ENCODE measurements around the gene MT1M.

The MT1M gene

GRCh38 chr16:56637814-56638750 is 5.6 kb downstream of the MT1M start, which contains the start of gene MT1A (continued):
- TF ChIP-seq ZNF624 (tag by site-specific recombination; IDR thresholded peaks at IDR 0.05) (no peak), ZNF544 (tag by site-specific recombination; IDR thresholded peaks at IDR 0.05) (no peak)

GRCh38 chr16:56639045-56639444 is 6.6 kb downstream of the MT1M start:
- H3K4me3 ChIP-seq (ENCODE audit: low read depth, low read length), result no peak overlapping the region
- no peaks in the 10 kb centered on the region for H3K4me1 ChIP-seq (ENCODE audit: control insufficient read depth, insufficient read depth, low read length)
- H3K27ac ChIP-seq (ENCODE audit: extremely low read depth, low read depth, low read length), result no peak overlapping the region
- ChIA-PET CTCF (interaction anchor here (0.5 to 0.7 kb wide), 2 partner anchors 12 to 35 kb away, joined by 3 read pairs; no protein-coding TSS in a partner anchor), POLR2A (no interaction called here)
- H3K9me3 ChIP-seq (ENCODE audit: control insufficient read depth, insufficient read depth, low read depth, low read length), result no peaks in the 10 kb centered on the region
- no peaks in the 10 kb centered on the region for H3K36me3 ChIP-seq (ENCODE audit: control insufficient read depth in 2 of 2, insufficient read depth in 1 of 2, low read length in 2 of 2)
- no peak for TF ChIP-seq ZNF549 (tag by site-specific recombination; IDR thresholded peaks at IDR 0.05)
- no peak for TF ChIP-seq IKZF3 (tag by site-specific recombination; IDR thresholded peaks at IDR 0.05)
- TF ChIP-seq ZNF155 (tag by site-specific recombination; IDR thresholded peaks at IDR 0.05), result no peak
- TF ChIP-seq ZNF132 (tag by site-specific recombination; IDR thresholded peaks at IDR 0.05; ENCODE audit: borderline replicate concordance), result no peak
- TF ChIP-seq ZNF311 (tag by site-specific recombination; IDR thresholded peaks at IDR 0.05; ENCODE audit: borderline replicate concordance), result no peak
- TF ChIP-seq ZNF777 (tag by site-specific recombination; IDR thresholded peaks at IDR 0.05; ENCODE audit: borderline replicate concordance), result no peak
- no peak for TF ChIP-seq ZBTB1 (tag by site-specific recombination; IDR thresholded peaks at IDR 0.05)
- no peak for TF ChIP-seq SALL2 (tag by site-specific recombination; IDR thresholded peaks at IDR 0.05; ENCODE audit: borderline replicate concordance)
- TF ChIP-seq ZNF223 (tag by site-specific recombination; IDR thresholded peaks at IDR 0.05), result no peak
- TF ChIP-seq ZSCAN18 (tag by site-specific recombination; IDR thresholded peaks at IDR 0.05), result no peak
- TF ChIP-seq ZNF510 (tag by site-specific recombination; IDR thresholded peaks at IDR 0.05; ENCODE audit: insufficient replicate concordance), result no peak
- TF ChIP-seq ZNF776 (tag by site-specific recombination; IDR thresholded peaks at IDR 0.05; ENCODE audit: borderline replicate concordance), result no peak

GRCh38 chr16:56640076-56640475 is 7.6 kb downstream of the MT1M start:
- TF ChIP-seq ZNF76 (tag by site-specific recombination; IDR thresholded peaks at IDR 0.05; ENCODE audit: borderline replicate concordance, low read depth) (no peak), ZNF274 (IDR thresholded peaks at IDR 0.05; ENCODE audit: low read length) (no peak), ZNF274 (tag by site-specific recombination; IDR thresholded peaks at IDR 0.05; ENCODE audit: borderline replicate concordance) (no peak), ZFP37 (tag by site-specific recombination; IDR thresholded peaks at IDR 0.05) (no peak), ATF2 (tag by site-specific recombination; IDR thresholded peaks at IDR 0.05; ENCODE audit: low read depth) (no peak), ZNF514 (tag by site-specific recombination; IDR thresholded peaks at IDR 0.05) (no peak), ZNF10 (tag by site-specific recombination; IDR thresholded peaks at IDR 0.05) (no peak), ZNF169 (tag by site-specific recombination; IDR thresholded peaks at IDR 0.05) (no peak), ZNF654 (tag by site-specific recombination; IDR thresholded peaks at IDR 0.05; ENCODE audit: low read depth) (no peak)
- Histone ChIP-seq H3K4me1 (ENCODE audit: control insufficient read depth, insufficient read depth, low read length) (no peaks in the 10 kb centered on the region), H3K9me3 (ENCODE audit: control insufficient read depth, insufficient read depth, low read depth, low read length) (no peaks in the 10 kb centered on the region), H3K36me3 (ENCODE audit: control insufficient read depth in 2 of 2, insufficient read depth in 1 of 2, low read length in 2 of 2) (no peaks in the 10 kb centered on the region), H3K27ac (ENCODE audit: extremely low read depth, low read depth, low read length) (no peak overlapping the region), H3K4me3 (ENCODE audit: low read depth, low read length) (no peak overlapping the region)
- ChIA-PET CTCF (interaction anchor here (1.1 kb wide), 1 partner anchor 62 kb away, joined by 4 read pairs; no protein-coding TSS in a partner anchor), POLR2A (no interaction called here)
